Stimulated activated CD8-positive, alpha-beta memory T cell treated with anti-CD3 and anti-CD28 coated beads, Interleukin-15, amount 100 ng/mL, for 4 hours (primary cell): Measurements from ENCODE around the gene EEF1AKMT4.

ENCODE experiments used
- DNase-seq, 2 donors: peaks; one replicate each; pipeline ENCODE4 v3.0.0-alpha.2; 2020; ENCODE audit warnings: low read depth in 2 of 2

Gene EEF1AKMT4

DNA sequence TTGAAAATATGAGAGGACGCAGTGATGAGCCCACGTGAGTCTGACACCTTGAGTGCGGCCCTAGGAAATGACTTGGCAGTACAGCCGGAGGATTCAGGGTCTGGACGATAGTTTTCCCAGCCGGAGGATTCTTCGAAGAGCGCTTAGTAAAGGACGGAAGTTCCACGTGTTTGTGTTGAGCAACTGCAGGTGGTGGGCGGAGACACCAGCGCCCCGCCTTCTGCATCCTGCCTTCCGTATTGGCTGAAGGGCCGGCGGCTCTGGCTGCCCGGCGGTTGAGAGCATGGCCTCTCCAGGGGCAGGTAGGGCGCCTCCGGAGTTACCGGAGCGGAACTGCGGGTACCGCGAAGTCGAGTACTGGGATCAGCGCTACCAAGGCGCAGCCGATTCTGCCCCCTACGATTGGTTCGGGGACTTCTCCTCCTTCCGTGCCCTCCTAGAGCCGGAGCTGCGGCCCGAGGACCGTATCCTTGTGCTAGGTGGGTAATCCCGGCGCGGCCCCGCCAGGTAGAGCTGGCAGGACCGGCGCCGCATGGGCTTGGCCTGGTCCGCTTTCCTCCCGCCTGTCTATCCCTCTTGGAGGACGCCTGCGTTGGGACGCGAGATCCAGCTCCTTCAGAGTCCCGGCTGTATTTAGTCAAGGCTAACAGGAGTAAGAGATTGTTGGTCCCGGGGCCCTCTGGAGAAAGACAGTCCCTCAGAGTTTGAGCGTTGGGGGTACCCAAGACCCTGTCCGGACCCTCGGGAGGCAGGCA, at the start of gene EEF1AKMT4:
EEF1AKMT4 (plus strand) TSS at position 261 of the 755 bp plus-strand sequence; CDS start at position 284, 23 bp downstream.
- peak; percentile 89 to 91 for DNase-seq

DNA sequence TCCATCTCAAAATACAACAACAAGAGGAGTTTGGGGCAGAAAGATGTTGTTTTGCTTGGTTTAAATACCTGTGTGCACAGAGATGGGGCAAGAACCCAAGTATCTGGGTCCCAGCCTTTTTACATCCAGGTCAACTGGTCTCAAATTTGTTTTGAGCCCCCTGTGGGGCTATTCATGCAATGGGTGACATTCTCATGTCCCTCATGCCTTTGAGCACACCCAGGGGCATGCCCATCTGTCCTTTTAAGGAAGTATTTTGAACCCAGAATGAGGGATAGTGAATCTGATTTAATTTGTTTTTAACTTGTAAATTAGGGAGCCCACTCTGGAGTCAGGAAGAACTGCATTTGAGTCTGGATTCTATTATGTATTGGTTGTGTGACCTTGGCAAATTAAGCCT, 48.6 kb upstream of the EEF1AKMT4 start:
- DNase-seq: no peak

GRCh38 chr3:184203526-184203925, 45.9 kb upstream of the EEF1AKMT4 start:
- no peak for DNase-seq

- DNase-seq: no peak
These were observed 40.1 kb upstream of the EEF1AKMT4 start for GRCh38 chr3:184209146-184209923.

DNA sequence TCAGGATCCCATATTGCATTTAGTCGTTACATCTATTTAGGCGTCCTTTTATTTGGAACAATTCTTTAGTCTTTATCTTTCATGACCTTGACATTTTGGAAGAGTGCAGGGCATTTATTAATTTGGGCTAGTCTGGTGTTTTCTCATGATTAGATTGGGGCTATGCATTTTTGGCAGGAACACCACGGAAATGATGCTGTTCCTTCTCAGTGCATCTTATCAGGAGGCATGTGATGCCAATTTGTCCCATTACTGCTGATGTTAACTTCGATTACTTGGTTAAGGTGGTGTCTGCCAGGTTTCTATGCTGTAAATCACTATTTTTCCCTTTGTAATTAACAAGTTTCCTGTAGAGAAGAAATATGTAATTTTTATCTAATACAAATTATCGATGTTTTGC, 38.2 kb upstream of the EEF1AKMT4 start:
- no peak for DNase-seq

DNA sequence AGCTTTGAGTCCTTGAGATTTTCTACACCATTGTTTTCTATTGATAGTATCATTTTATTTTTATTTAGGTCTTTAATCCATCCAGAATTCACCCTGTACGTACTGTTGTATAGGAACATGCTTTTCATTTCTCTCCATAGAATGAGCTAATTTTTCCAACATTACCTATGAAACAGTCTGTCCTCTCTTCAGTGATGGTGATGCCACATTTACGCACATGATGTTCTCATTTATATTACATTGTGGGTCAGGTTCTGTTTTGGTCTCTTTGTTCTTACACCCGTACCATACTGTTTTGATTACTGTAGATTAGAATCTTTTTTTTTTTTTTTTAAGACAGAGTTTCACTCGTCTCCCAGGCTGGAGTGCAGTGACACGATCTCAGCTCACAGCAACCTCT, 37.8 kb upstream of the EEF1AKMT4 start:
- no peak for DNase-seq

- no peak for DNase-seq
These were observed 30.7 kb upstream of the EEF1AKMT4 start for GRCh38 chr3:184218814-184219213.

DNA sequence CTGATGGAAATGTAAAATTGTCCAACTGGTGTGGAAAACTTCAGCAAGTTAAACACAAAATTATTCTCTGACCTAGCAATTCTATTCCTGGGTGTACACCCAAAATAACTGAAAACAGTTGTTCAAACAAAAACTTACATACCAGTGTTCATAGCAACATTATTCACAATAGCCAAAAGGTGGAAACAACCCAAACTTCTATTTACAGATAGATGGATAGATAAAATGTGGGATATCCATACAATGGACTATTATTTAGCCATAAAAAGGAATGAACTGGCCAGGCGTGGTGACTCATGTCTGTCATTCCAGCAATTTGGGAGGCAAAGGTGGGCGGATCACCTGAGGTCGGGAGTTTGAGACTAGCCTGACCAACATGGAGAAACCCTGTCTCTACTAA, 27.0 kb upstream of the EEF1AKMT4 start:
- DNase-seq: no peak

- DNase-seq: no peak
These were observed 25.5 kb upstream of the EEF1AKMT4 start for GRCh38 chr3:184223946-184224345.

- DNase-seq: no peak
These were observed 22.0 kb upstream of the EEF1AKMT4 start for GRCh38 chr3:184227481-184227935.

DNA sequence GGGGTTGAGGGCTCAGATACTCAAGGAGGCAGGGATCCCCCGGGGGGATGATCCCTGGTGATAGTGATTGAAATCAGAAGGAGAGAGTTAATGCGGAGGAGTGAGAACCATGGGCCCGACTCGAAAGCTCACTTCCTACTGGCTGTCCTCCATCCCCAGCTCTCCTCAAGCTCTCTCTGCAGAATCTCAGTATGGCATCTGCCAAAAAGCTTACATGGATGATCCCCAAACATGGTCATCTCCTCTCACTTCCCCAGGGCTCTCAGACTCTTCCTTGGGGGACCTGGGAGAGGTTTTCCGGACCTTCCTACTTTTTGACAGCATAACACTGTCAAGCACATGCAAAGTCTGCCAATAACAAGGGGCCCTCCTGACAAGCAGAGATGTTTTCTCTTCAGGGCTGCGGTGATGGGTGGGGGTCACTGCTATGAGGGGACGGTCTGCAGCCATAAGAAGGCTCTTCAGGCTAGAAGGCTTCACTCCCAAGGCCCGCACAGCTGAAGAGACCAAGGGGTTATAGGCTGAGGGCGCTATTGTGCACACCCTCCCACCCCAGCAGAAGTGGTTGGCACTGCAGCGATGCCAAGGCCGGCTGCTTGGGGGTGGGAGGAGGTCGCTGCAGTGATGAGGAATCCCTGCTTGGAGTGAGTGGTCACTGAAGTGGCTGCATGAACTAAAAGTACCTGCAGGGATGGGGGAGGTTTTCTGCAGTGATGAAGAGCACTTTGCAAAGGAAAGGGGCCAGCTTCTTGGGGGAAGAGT, 20.9 kb upstream of the EEF1AKMT4 start:
- no peak for DNase-seq

DNA sequence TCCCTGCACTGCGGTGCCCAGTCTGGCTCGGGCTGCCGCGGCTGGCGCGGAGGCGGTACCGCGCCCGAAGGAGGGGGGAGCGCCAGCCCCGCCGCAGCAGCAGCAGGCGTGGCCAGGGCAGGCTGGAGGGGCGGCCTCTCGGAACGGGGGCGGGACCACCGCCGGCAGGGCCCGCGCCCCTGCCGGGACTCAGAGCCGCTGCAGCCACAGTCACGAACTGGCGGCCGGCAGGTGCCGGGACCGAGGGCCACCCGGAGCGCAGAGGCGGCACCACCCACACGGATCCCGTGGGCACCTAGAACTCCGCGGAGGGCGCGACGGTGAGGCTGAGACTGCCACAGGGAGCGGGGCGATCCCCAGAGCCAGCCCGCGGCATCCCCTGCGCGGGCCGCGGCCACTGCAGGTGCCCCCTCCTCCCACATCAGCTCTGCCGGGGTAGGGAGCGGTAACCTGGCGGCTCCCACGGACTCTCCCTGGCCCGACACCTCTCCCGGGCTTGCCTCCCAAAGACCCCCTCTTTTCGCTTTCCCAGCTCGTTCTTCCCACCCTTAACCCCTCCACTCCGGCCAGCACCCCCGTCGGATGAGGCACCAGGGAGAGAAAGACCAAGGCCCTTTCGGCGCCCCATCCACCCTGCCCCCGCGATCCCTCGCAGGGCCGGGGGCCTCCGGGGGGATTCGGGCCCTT, 19.9 kb upstream of the EEF1AKMT4 start, which contains the start of gene VWA5B2:
VWA5B2 (plus strand) TSS at position 192 of the 687 bp plus-strand sequence. CDS start 944 bp downstream, outside the sequence.
- DNase-seq: peak; percentile 30 to 57

DNA sequence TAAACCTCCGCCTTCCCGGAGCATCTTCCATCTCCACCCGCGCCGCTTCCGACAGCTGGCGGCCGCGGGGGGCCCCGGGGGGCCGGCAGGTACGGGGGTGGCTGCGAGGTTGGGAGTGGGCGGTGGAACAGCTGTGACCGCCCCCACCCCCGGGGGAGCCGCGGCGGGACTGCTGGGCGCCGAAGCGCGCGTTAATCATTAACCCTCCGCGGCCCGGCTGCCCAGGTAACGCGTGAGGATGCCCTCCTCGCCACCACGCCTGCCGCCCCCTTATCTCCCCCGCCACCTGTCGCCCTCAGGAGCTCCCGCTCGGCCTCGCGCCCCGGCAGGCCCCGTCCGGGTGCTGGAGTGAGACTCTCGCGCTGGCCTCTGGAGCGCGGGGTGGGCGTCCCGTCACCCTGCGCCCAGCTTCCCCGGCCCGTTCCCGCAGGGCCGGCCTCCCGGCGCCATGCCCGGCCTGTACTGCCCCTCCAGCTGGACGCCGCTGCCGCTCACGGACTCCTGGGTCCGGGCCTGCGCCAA, 19.3 kb upstream of the EEF1AKMT4 start:
- DNase-seq: no peak

GRCh38 chr3:184230603-184231528, 18.6 kb upstream of the EEF1AKMT4 start:
- no peak for DNase-seq

- no peak for DNase-seq
These were observed 17.8 kb upstream of the EEF1AKMT4 start for GRCh38 chr3:184231671-184232070.

- no peak for DNase-seq
These were observed 16.2 kb upstream of the EEF1AKMT4 start for GRCh38 chr3:184233127-184233843.

- DNase-seq: no peak
These were observed 15.2 kb upstream of the EEF1AKMT4 start for GRCh38 chr3:184234224-184234623.

DNA sequence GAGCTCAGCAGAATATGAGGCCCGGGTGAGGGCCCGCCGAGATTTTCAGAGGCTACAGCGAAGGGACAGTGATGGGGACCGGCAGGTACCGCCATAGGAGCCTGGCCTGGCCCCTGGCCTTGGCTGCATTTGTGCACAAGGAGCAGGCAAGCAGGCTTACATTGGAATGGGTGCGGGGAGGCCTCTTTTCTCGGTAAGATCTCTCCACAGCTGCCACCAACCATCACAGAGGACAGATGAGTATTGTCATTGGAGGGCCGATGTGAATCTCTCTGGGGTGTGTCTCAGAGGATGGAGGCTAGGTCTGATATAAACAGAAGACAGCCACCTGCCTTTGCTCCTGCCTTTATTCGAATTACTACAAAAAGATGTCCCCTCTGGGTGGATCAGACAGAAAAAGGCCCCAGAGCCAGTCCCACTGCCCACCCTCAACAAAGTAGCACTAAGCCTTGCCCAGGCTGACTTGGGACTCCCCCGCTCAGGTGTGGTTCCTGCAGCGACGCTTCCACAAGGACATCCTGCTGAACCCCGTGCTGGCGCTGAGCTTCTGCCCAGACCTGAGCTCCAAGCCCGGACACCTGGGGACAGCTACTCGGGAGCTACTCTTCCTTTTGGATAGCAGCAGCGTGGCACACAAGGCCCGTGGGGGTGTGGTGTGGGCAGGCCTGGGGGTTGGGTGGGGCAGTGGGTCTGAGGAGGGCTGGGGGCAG, 14.6 kb upstream of the EEF1AKMT4 start:
- DNase-seq: no peak
